Embryonic facial prominence (tissue), 1 donor: ENCODE data around the gene ALDH4A1.
"Not testable (repeated sequence)": the region's sequence is repeated elsewhere in the genome, so short reads cannot be mapped to it uniquely, and the experiment has no call there.

Experiments
- DNase-seq: peaks from one replicate; pipeline ENCODE4 v3.0.0-alpha.2; 2016; ENCODE audit errors: extremely low spot score

The ALDH4A1 gene

GRCh38 chr1:18858070-18858688 lies 44.2 kb downstream of the ALDH4A1 start:
- no peak for DNase-seq

GRCh38 chr1:18856435-18856834 lies 45.9 kb downstream of the ALDH4A1 start:
- DNase-seq = no peak

- no peak for DNase-seq
These were observed 46.8 kb downstream of the ALDH4A1 start for GRCh38 chr1:18855573-18855972.

GRCh38 chr1:18854331-18855025 lies 47.9 kb downstream of the ALDH4A1 start:
- no peak for DNase-seq

GRCh38 chr1:18852501-18852900 lies 49.9 kb downstream of the ALDH4A1 start:
- DNase-seq = no peak

GRCh38 chr1:18849261-18849711 lies 53.1 kb downstream of the ALDH4A1 start:
- DNase-seq = no peak

GRCh38 chr1:18847723-18848122 lies 54.6 kb downstream of the ALDH4A1 start:
- not testable (repeated sequence) for DNase-seq

GRCh38 chr1:18840145-18840544 lies 62.2 kb downstream of the ALDH4A1 start:
- no peak for DNase-seq

- DNase-seq = no peak
These were observed 65.7 kb downstream of the ALDH4A1 start for GRCh38 chr1:18836654-18837053.

- DNase-seq = not testable (repeated sequence)
These were observed 70.0 kb downstream of the ALDH4A1 start for GRCh38 chr1:18832319-18832718.

- no peak for DNase-seq
These were observed 70.7 kb downstream of the ALDH4A1 start for GRCh38 chr1:18831656-18832055.

- DNase-seq = no peak
These were observed 71.8 kb downstream of the ALDH4A1 start for GRCh38 chr1:18830596-18830995.

- no peak for DNase-seq
These were observed 72.7 kb downstream of the ALDH4A1 start for GRCh38 chr1:18829671-18830070.

GRCh38 chr1:18828224-18828623 lies 74.1 kb downstream of the ALDH4A1 start:
- DNase-seq = no peak

- DNase-seq = no peak
These were observed 78.9 kb downstream of the ALDH4A1 start for GRCh38 chr1:18823438-18823837.
